NT2/D1 (cell line): ENCODE measurements around the gene ATP5PB.

Experiments
- DNase-seq: peaks from one replicate; pipeline ENCODE4 v3.0.0-alpha.2; 2011; ENCODE audit warnings: low read depth, low spot score
- H3K27me3 ChIP-seq: 2 replicates; pipeline ENCODE4 v1.6.0; 2011; ENCODE audit warnings: mild to moderate bottlenecking; ENCODE audit not compliant: insufficient read length, insufficient read depth
- H3K36me3 ChIP-seq: 2 replicates; pipeline ENCODE4 v1.6.1; 2011; ENCODE audit warnings: mild to moderate bottlenecking, low read length, mixed read lengths; ENCODE audit not compliant: insufficient read depth, insufficient read length
- H3K4me1 ChIP-seq: 2 replicates; pipeline ENCODE4 v1.5.1; 2011; ENCODE audit not compliant: insufficient read depth, insufficient read length
- H3K4me3 ChIP-seq: 2 replicates; pipeline ENCODE4 v1.5.1; 2011; ENCODE audit warnings: low read depth; ENCODE audit not compliant: insufficient read length
- H3K9ac ChIP-seq: 2 replicates; pipeline ENCODE4 v1.6.0; 2011; ENCODE audit warnings: low read depth; ENCODE audit not compliant: insufficient read length
- H3K9me3 ChIP-seq: 2 replicates; pipeline ENCODE4 v1.5.1; 2011; ENCODE audit warnings: mild to moderate bottlenecking, low read length; ENCODE audit not compliant: insufficient read depth
- SUZ12 ChIP-seq: IDR thresholded peaks from 2 replicates; pipeline ENCODE4 v1.6.1; 2011; ENCODE audit not compliant: insufficient read length, insufficient read depth; ENCODE audit errors: extremely low read depth
- YY1 ChIP-seq: IDR thresholded peaks from 2 replicates; pipeline ENCODE4 v1.6.1; 2011; ENCODE audit not compliant: insufficient read length, insufficient read depth
- ZNF274 ChIP-seq: IDR thresholded peaks from 2 replicates; pipeline ENCODE4 v1.6.1; 2011; ENCODE audit warnings: mild to moderate bottlenecking, low read depth, low read length

ATP5PB gene

GRCh38 chr1:111488669-111489068 lies 39.4 kb downstream of the ATP5PB start:
- DNase-seq, result no peak
- H3K27me3 ChIP-seq, result no peaks in the 10 kb centered on the region
- no peak overlapping the region for H3K9ac ChIP-seq
- no peaks in the 10 kb centered on the region for H3K4me1 ChIP-seq
- H3K4me3 ChIP-seq, result no peak overlapping the region
- no peak for TF ChIP-seq YY1
- TF ChIP-seq SUZ12, result no peak
- TF ChIP-seq ZNF274, result no peak
- no peaks in the 10 kb centered on the region; the same call in 1 of the 2 replicates for H3K9me3 ChIP-seq
- H3K36me3 ChIP-seq, result no peaks in the 10 kb centered on the region

- no peak for DNase-seq
- Histone ChIP-seq H3K4me3 (no peak overlapping the region), H3K4me1 (no peaks in the 10 kb centered on the region), H3K36me3 (no peaks in the 10 kb centered on the region), H3K9ac (no peak overlapping the region), H3K27me3 (no peaks in the 10 kb centered on the region), H3K9me3 (no peaks in the 10 kb centered on the region; the same call in 1 of the 2 replicates)
- TF ChIP-seq SUZ12 (no peak), ZNF274 (no peak), YY1 (no peak)
Observed at GRCh38 chr1:111489604-111490003, 40.3 kb downstream of the ATP5PB start.

- Histone ChIP-seq H3K36me3 (no peaks in the 10 kb centered on the region), H3K9ac (no peak overlapping the region), H3K4me1 (no peaks in the 10 kb centered on the region), H3K4me3 (no peak overlapping the region), H3K27me3 (no peaks in the 10 kb centered on the region), H3K9me3 (no peaks in the 10 kb centered on the region; the same call in 1 of the 2 replicates)
- no peak for TF ChIP-seq YY1
- TF ChIP-seq SUZ12, result no peak
- TF ChIP-seq ZNF274, result no peak
- no peak for DNase-seq
Observed at GRCh38 chr1:111490220-111490619, 41.0 kb downstream of the ATP5PB start.

- no peak for DNase-seq
- Histone ChIP-seq H3K4me1 (no peaks in the 10 kb centered on the region), H3K4me3 (no peak overlapping the region), H3K9ac (no peak overlapping the region), H3K9me3 (no peaks in the 10 kb centered on the region; the same call in 1 of the 2 replicates), H3K36me3 (no peaks in the 10 kb centered on the region), H3K27me3 (no peaks in the 10 kb centered on the region)
- TF ChIP-seq YY1 (no peak), SUZ12 (no peak), ZNF274 (no peak)
Observed at GRCh38 chr1:111491070-111491469, 41.8 kb downstream of the ATP5PB start.

- H3K9ac ChIP-seq, result no peak overlapping the region
- H3K4me3 ChIP-seq, result no peak overlapping the region
- DNase-seq, result no peak
- H3K36me3 ChIP-seq, result no peaks in the 10 kb centered on the region
- no peaks in the 10 kb centered on the region for H3K27me3 ChIP-seq
- no peaks in the 10 kb centered on the region; the same call in 1 of the 2 replicates for H3K9me3 ChIP-seq
- no peak for TF ChIP-seq ZNF274
- no peak for TF ChIP-seq YY1
- TF ChIP-seq SUZ12, result no peak
- no peaks in the 10 kb centered on the region for H3K4me1 ChIP-seq
Observed at GRCh38 chr1:111496398-111496797, 47.1 kb downstream of the ATP5PB start.

- H3K4me1 ChIP-seq, result no peaks in the 10 kb centered on the region
- DNase-seq, result no peak
- H3K9me3 ChIP-seq, result no peaks in the 10 kb centered on the region; the same call in 1 of the 2 replicates
- no peaks in the 10 kb centered on the region for H3K27me3 ChIP-seq
- no peaks in the 10 kb centered on the region for H3K36me3 ChIP-seq
- no peak overlapping the region for H3K9ac ChIP-seq
- H3K4me3 ChIP-seq, result no peak overlapping the region
- TF ChIP-seq ZNF274 (no peak), YY1 (no peak), SUZ12 (no peak)
Observed at GRCh38 chr1:111497592-111497991, 48.3 kb downstream of the ATP5PB start.

- Histone ChIP-seq H3K9me3 (no peaks in the 10 kb centered on the region), H3K27me3 (peaks cover 4% of the 10 kb centered on the region), H3K9ac (no peak overlapping the region), H3K36me3 (no peaks in the 10 kb centered on the region), H3K4me1 (no peaks in the 10 kb centered on the region), H3K4me3 (no peak overlapping the region)
- no peak for TF ChIP-seq ZNF274
- TF ChIP-seq SUZ12, result no peak
- no peak for TF ChIP-seq YY1
- no peak for DNase-seq
Observed at GRCh38 chr1:111499026-111499785, 49.9 kb downstream of the ATP5PB start.
